GM12875 (cell line): ENCODE data around the gene ZNF511.

Experiments
- H3K4me3 ChIP-seq: one replicate; pipeline ENCODE4 v1.5.1; 2011; ENCODE audit warnings: low read depth, low read length, control low read depth
- TF ChIP-seq, protein P1 (sequence below): IDR thresholded peaks from 2 replicates; pipeline ENCODE4 v1.5.1; 2011; ENCODE audit warnings: low read depth, mild to moderate bottlenecking, control low read depth, inconsistent platforms, low read length, moderate library complexity, borderline replicate concordance; ENCODE audit not compliant: insufficient read depth

Gene ZNF511

DNA sequence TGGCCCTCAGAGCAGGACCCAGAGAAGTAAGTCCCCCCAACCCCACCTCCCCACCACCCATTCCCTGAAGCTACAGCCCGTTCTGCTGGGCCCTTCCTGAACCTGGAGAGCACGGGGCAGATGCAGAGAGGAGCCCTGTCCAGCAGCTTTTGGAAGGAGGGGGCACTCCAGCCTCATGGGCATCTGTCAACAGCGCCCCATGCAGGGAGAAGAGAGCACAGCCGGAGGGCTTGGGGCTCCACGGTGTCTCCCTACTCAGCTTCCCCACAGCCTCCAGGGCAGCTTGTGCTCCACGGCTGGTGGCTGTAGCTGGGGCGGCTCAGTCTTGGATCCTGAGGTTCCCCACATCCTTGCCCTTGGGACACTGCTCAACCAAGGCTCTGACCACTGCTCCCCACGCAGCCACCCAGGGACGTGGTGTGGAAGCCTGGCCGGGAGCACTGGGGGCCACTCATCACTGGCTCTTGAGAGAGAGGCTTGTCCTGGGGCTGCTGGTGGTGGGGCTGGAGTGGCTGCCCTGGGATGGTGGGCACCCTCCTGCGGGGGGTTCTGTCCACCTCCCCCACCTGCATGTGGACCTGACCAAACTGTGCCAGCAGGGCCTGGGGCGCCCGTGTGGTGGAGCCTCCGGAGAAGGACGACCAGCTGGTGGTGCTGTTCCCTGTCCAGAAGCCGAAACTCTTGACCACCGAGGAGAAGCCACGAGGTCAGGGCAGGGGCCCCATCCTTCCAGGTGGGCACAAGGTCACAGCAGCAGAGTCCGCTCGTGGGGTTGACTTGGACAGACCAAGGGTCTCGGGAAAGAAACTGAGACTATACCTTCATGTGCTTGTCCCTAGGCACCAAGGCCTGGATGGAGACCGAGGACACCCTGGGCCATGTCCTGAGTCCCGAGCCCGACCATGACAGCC lies 42.9 kb downstream of the ZNF511 start:
- H3K4me3 ChIP-seq: no peak overlapping the region

DNA sequence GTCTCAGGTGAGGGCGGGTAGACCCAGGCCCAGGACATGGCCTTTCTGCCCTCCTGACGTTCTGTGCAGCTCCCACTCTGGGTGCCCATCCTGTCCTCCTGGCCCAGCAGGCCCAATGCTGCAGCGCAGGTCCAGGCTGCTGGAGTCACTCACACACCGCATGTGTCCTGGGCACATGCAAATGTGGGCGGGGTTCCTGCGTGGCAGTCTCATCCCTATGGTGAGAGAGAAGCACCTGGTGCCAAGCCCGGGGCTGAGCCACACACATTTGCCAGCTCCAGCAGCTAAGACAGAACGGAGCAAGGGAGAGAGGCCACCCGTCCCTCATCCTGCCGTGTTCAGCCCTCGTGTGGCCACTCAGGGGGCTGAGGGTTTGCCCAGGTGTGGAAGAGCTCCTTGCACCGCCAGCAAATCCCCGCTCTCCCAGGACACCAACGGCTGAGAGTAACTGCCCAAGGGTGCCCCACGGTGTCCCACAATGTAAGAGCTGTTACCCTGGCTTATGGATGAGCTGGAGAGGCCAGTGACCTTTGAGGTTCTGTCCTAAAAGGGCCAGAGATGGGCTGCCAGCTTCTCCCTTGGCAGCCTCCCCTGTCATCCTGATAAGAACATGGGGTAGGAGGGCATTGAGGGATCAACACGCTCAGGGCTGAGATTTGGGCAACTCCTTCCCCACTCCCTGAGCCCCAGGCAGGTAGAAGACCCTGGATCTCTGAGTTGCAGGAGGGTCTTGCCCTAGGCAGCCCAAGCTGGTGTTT lies 44.7 kb downstream of the ZNF511 start:
- H3K4me3 ChIP-seq: no peak overlapping the region
- TF ChIP-seq, protein P1, sequence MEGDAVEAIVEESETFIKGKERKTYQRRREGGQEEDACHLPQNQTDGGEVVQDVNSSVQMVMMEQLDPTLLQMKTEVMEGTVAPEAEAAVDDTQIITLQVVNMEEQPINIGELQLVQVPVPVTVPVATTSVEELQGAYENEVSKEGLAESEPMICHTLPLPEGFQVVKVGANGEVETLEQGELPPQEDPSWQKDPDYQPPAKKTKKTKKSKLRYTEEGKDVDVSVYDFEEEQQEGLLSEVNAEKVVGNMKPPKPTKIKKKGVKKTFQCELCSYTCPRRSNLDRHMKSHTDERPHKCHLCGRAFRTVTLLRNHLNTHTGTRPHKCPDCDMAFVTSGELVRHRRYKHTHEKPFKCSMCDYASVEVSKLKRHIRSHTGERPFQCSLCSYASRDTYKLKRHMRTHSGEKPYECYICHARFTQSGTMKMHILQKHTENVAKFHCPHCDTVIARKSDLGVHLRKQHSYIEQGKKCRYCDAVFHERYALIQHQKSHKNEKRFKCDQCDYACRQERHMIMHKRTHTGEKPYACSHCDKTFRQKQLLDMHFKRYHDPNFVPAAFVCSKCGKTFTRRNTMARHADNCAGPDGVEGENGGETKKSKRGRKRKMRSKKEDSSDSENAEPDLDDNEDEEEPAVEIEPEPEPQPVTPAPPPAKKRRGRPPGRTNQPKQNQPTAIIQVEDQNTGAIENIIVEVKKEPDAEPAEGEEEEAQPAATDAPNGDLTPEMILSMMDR: no peak

More for the DNA sequence above, 42.9 kb downstream of the ZNF511 start:
- TF ChIP-seq, protein P1: no peak

DNA sequence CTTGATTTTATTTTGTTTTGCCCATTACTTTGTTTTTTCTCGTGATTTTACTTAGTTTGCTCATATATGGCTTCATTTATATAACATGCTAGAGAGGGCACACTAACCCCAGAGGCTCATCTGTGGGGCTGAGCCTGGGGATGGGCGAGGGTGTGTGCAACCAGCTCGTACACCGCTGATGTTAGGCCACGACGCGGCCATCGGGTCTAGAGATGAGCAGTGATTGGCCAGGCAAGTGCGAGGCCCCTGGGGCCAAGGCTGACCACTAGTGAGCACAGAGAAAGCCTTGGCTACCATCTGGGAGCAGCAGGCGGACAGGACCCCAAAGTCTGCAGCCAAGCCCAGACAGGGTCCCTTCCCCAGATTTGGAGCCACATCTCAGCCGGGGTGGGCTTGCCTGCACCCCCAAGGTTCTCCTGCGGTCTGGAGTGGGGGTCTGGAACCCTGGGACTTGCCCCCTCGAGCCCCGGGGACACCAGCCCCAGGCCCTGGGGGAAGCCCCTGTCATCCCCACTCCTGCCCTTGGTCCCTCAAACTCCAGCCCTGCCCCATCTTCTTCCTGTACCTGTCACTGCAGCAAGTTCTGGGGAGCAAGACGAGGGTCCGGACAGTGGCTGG lies 45.4 kb downstream of the ZNF511 start:
- TF ChIP-seq, protein P1: no peak
- H3K4me3 ChIP-seq: no peak overlapping the region

DNA sequence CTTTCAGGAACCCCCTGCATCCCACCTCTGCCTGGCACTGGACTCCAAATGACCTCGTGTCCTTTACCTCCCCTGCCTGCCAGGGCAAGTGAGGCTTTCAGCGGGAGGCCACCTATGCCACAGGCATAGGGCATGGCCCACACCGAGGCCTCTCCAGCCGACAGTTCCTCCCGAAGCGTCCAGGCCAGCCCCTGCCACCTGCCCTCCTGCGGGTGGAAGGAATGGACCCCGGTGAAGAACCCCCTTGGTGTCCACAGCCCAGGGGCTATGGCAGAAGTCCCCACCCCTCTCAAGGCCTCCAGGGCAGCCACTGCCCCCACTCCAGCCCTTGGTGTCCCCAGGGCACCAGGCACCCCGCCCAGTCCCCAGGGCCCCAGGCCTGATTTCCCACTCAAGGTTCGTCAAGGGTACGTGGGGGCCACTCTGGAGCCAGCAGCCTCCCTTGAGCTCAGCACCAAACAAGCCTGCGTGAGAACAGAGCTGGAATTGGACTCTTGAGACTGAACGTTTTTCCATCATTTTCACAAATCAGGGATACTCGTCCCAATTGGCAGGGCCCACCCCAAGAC lies 46.0 kb downstream of the ZNF511 start:
- TF ChIP-seq, protein P1: no peak

DNA sequence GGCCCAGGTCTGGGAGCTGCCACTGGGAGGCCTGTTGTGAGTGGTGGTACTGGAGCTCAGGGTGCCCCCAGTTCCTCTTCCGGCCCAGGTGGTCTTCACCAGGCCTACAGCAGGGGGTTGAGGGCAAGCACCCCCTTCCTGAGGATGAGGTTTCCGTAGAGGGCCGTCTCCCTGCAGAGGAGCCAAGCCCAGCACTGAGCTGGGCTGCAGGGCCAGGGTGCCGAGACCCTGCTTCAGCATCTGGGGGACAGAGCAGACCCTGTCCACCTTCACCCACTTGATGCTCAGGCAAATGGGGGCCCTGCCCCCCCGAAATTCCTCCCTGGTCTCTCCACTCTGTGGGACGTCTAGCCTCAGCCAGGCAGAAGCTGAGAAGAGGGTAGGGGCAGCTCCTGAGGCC lies 46.6 kb downstream of the ZNF511 start:
- TF ChIP-seq, protein P1: no peak
- H3K4me3 ChIP-seq: no peak overlapping the region

More for the DNA sequence above, 46.0 kb downstream of the ZNF511 start:
- H3K4me3 ChIP-seq: no peak overlapping the region

DNA sequence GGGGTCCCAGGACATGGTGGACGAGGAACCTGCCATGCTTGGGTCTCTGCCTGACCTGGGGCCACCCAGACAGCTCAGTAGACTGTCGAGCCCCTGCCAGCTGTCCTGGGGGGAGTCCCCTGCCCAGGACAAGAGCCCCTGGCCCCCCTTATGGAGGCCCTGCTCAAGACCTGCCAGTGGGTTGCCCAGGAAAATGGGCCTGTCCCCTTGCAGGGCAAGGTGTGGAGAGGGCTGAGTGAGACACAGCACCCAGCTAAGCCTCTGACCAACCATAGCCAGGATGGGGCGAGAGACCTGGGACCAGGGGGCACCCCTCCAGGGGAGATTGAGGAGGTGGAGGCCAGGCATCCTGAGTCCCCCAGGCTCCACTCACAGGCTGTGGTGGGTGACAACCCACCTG lies 47.3 kb downstream of the ZNF511 start:
- TF ChIP-seq, protein P1: no peak
- no peak overlapping the region for H3K4me3 ChIP-seq
